GM18909 (cell line): ENCODE data around the gene PCDHGC3.
"Not testable (repeated sequence)": the region's sequence is repeated elsewhere in the genome, so short reads cannot be mapped to it uniquely, and the experiment has no call there.

Source experiments
- ATAC-seq: cut with Tn5 transposase; IDR thresholded peaks from one replicate; pipeline ENCODE4 v1.9.1; 2021; ENCODE audit warnings: mild to moderate bottlenecking; ENCODE audit not compliant: unreplicated experiment, poor library complexity

The PCDHGC3 gene

DNA sequence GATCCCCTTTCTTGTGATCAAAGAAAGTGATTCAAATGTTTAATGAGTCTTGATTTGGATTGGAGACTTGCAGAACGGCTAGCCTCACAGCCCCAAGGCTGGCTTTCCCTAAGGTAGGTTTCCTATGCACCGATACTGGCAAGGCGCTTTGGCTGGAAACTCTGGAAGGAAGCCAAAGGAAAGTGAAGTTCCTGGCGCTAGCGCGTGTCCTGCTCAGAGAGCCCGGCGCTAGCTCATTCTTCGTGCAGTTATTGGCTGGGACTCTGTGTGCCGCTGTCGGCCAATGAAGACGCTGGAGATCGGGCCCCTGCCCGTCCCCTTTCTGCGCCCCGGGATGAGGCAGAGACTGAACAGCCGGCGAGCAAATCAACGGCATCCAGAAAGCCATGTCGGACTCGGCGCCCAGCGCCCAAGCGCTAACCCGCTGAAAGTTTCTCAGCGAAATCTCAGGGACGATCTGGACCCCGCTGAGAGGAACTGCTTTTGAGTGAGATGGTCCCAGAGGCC is at the start of gene PCDHGC3:
Gene PCDHGC3 (plus strand): TSS at position 342 of the 507 bp plus-strand sequence. CDS start 151 bp downstream, at position 493.
- ATAC-seq: peak; percentile 98

DNA sequence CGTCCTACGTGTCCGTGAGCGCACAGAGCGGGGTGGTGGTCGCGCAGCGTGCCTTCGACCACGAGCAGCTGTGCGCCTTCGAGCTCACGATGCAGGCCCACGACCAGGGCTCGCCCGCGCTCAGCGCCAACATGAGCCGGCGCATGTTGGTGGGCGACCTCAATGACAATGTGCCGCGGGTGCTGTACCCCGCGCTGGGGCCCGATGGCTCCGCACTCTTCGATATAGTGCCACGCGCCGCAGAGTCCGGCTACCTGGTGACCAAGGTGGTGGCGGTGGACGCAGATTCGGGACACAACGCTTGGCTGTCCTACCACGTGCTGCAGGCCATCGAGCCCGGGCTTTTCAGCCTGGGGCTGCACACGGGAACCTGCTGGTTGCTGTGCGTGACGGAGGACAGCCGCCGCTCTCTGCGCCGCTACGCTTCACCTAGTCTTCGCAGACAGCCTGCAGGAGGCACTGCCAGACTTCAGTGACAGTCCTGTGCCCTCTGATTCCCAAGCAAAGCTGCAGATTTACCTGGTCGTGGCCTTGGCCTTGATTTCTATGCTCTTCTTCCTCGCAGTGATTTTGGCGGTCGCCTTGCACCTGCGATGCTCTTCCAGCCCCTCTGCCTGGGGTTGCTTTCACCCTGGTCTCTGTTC is 47.9 kb upstream of the PCDHGC3 start:
- no peak for ATAC-seq

DNA sequence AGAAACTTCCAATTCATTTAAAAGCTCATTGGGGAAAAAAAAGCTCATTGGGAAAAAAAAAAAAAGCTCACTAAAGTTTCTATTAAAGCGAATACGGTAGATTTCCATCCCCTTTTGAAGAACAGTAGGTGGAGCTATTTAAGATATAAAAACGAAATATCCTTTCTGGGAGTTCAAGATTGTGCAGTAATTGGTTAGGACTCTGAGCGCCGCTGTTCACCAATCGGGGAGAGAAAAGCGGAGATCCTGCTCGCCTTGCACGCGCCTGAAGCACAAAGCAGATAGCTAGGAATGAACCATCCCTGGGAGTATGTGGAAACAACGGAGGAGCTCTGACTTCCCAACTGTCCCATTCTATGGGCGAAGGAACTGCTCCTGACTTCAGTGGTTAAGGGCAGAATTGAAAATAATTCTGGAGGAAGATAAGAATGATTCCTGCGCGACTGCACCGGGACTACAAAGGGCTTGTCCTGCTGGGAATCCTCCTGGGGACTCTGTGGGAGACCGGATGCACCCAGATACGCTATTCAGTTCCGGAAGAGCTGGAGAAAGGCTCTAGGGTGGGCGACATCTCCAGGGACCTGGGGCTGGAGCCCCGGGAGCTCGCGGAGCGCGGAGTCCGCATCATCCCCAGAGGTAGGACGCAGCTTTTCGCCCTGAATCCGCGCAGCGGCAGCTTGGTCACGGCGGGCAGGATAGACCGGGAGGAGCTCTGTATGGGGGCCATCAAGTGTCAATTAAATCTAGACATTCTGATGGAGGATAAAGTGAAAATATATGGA is 45.2 kb upstream of the PCDHGC3 start, which contains the start of gene PCDHGA12:
Gene PCDHGA12 (plus strand): TSS at position 176 of the 782 bp plus-strand sequence. CDS start 253 bp downstream, at position 429.
- ATAC-seq: peak; percentile 81

DNA sequence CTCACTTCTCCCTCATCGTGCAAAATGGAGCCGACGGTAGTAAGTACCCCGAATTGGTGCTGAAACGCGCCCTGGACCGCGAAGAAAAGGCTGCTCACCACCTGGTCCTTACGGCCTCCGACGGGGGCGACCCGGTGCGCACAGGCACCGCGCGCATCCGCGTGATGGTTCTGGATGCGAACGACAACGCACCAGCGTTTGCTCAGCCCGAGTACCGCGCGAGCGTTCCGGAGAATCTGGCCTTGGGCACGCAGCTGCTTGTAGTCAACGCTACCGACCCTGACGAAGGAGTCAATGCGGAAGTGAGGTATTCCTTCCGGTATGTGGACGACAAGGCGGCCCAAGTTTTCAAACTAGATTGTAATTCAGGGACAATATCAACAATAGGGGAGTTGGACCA is 44.5 kb upstream of the PCDHGC3 start:
- ATAC-seq: no peak

DNA sequence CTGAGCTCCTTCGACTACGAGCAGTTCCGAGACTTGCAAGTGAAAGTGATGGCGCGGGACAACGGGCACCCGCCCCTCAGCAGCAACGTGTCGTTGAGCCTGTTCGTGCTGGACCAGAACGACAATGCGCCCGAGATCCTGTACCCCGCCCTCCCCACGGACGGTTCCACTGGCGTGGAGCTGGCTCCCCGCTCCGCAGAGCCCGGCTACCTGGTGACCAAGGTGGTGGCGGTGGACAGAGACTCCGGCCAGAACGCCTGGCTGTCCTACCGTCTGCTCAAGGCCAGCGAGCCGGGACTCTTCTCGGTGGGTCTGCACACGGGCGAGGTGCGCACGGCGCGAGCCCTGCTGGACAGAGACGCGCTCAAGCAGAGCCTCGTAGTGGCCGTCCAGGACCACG is 43.5 kb upstream of the PCDHGC3 start:
- not testable (repeated sequence) for ATAC-seq

DNA sequence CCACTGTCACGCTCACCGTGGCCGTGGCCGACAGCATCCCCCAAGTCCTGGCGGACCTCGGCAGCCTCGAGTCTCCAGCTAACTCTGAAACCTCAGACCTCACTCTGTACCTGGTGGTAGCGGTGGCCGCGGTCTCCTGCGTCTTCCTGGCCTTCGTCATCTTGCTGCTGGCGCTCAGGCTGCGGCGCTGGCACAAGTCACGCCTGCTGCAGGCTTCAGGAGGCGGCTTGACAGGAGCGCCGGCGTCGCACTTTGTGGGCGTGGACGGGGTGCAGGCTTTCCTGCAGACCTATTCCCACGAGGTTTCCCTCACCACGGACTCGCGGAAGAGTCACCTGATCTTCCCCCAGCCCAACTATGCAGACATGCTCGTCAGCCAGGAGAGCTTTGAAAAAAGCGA is 43.0 kb upstream of the PCDHGC3 start:
- not testable (repeated sequence) for ATAC-seq

DNA sequence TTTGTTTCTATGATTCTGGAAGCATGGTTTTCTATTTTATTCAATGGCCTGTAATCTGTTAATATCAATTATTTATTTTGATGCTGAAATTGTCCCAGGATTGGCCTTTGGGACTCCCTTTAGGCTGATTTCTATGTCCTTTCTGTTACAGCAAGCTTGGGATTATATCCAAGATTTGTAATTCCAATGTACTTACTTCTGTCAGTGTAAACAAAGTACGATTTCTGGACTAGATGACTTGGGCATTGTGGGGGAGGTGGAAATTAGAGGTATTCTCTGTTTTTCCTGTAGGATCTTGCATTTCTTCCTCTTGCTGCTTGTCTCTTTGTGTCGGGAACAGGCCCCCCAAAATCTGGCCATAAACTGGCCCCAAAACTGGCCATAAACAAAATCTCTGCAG is 41.8 kb upstream of the PCDHGC3 start:
- ATAC-seq: no peak

DNA sequence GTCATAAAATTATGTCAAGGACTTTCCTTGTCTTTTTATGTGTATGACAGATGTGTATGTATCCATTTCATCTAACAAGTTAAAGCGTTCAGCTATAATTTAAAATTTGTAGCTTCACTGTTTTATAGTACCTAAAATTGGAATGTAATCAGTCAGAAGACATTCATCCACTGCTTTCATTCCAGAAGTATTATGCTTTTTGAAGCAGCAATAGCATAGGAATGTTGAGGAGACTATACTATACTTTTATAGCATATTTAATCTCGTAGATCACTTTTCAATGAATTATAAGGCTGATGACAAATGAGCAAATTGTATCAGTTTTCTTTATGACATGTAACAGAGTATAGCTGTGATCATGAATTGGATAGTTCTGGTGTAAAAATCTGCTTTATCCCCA is 38.5 kb upstream of the PCDHGC3 start:
- ATAC-seq: no peak

DNA sequence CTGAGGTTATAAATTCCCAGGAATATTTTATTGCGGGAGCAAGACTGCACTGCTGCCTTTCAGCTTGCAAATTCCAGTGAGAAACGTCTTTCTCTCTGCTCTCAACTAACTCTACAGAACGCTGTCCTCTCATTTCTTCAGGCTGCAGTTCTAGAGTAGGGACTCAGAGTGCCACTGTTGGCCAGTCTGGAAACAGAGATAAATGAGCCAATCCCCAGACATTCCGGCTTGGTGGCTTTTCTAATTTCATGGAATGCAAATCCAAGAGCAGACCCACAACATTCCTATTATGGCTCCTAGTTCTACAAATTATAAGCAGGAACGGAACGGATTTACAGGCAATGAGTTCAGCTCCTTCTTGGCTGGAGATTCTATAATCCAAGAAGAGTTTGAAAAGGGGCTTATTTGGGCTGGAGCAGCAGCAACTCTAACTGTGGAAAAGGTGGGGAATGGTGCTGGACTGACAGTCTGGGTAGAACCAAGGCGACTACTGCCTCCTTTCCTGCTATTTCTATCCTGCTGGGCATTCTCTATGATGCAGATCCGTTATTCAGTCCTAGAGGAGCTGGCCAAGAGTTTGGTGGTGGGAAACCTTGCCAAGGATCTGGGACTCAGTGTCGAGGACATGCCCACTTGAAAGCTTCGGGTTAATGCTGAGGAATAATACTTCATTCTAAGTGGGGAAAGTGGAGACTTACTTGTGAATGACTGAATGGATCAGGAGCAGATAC is 36.2 kb upstream of the PCDHGC3 start:
- ATAC-seq: no peak

DNA sequence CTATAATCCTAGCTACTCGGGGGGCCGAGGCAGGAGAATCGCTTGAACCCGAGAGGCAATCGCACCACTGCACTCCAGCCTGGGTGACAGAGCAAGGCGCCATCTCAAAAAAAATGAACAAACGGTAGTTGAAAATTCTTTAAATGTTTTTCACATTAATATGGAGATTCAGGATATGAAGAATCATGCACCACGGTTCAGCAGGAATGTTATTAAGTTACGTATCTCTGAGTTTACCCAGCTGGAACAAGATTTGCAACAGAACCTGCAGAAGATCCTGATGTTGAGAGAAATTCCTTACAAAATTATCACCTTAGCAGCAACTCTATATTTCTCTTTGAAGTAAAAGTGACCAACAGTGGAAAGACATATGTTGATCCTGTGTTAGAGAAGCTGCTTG is 35.4 kb upstream of the PCDHGC3 start:
- ATAC-seq: no peak

DNA sequence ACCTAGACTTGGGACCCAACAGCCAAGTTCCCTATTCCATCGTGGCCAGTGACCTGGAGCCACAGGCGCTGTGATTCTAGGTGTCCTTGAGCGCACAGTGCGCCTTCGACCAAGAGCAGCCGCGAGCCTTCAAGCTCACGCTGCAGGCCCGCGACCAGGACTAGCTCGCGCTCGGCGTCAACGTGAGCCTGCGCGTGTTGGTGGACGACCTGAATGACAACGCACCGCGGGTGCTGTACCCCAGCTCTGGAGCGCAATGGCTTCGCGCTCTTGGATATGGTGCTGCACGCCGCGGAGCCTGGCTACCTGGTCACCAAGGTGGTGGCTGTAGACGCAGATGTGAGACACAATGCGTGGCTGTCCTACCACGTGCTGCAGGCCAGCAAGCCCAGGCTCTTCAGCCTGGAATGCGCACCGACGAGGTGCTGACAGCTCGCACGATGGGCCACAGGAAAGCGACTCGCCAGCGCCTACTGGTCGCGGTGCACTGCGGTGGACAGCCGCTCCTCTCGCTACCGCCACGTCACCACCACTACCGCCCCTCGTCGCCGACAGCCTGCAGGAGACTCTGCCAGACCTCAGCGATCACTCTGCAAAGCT is 34.1 kb upstream of the PCDHGC3 start:
- no peak for ATAC-seq

DNA sequence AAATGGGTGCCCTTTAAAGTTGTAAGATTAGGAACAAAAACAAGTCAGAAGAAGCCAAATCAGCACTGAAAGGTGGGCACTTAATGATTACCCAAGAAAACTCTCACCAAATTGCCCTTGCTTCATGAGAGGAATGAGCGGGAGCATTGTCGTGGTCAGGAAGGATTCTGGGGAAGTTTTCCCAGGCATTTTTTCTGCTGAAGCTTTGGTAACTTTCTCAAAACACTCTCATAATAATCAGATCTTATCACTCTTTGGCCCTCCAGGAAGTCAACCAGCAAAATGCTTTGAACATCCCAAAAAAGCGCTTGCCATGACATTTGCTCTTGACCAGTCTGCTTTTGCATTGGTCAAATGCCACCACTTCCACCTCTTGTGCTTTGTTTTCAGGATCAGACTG is 10.4 kb upstream of the PCDHGC3 start:
- no peak for ATAC-seq

DNA sequence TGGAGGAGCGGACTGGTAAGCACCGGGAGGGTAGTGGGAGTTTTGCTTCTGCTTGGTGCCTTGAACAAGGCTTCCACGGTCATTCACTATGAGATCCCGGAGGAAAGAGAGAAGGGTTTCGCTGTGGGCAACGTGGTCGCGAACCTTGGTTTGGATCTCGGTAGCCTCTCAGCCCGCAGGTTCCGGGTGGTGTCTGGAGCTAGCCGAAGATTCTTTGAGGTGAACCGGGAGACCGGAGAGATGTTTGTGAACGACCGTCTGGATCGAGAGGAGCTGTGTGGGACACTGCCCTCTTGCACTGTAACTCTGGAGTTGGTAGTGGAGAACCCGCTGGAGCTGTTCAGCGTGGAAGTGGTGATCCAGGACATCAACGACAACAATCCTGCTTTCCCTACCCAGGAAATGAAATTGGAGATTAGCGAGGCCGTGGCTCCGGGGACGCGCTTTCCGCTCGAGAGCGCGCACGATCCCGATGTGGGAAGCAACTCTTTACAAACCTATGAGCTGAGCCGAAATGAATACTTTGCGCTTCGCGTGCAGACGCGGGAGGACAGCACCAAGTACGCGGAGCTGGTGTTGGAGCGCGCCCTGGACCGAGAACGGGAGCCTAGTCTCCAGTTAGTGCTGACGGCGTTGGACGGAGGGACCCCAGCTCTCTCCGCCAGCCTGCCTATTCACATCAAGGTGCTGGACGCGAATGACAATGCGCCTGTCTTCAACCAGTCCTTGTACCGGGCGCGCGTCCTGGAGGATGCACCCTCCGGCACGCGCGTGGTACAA is 556 bp downstream of the PCDHGC3 start:
- ATAC-seq: peak; percentile 40

DNA sequence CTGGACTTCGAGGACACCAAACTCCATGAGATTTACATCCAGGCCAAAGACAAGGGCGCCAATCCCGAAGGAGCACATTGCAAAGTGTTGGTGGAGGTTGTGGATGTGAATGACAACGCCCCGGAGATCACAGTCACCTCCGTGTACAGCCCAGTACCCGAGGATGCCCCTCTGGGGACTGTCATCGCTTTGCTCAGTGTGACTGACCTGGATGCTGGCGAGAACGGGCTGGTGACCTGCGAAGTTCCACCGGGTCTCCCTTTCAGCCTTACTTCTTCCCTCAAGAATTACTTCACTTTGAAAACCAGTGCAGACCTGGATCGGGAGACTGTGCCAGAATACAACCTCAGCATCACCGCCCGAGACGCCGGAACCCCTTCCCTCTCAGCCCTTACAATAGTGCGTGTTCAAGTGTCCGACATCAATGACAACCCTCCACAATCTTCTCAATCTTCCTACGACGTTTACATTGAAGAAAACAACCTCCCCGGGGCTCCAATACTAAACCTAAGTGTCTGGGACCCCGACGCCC is 1.3 kb downstream of the PCDHGC3 start:
- ATAC-seq: no peak

DNA sequence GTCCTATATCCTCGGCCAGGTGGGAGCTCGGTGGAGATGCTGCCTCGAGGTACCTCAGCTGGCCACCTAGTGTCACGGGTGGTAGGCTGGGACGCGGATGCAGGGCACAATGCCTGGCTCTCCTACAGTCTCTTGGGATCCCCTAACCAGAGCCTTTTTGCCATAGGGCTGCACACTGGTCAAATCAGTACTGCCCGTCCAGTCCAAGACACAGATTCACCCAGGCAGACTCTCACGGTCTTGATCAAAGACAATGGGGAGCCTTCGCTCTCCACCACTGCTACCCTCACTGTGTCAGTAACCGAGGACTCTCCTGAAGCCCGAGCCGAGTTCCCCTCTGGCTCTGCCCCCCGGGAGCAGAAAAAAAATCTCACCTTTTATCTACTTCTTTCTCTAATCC is 2.0 kb downstream of the PCDHGC3 start:
- no peak for ATAC-seq

DNA sequence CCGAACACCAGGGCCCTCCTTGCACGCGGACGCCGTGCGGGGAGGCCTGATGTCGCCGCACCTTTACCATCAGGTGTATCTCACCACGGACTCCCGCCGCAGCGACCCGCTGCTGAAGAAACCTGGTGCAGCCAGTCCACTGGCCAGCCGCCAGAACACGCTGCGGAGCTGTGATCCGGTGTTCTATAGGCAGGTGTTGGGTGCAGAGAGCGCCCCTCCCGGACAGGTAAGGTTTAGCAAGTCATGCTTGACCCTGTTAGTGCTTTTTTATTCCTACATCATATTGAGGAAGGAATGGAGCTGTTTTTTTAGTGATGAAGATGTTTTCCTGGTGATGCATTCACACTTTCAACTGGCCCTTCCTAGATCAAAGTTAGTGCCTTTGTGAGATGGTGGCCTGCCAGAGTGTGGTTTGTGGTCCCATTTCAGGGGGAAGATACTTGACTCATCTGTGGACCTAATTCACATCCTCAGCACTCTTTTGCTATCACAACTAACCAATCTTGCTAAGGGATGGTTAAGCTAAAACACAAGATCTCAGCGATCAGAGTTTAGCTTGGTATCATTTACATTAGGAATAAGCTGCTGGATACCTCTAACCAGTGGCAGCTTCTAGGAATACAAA is 2.7 kb downstream of the PCDHGC3 start:
- no peak for ATAC-seq

DNA sequence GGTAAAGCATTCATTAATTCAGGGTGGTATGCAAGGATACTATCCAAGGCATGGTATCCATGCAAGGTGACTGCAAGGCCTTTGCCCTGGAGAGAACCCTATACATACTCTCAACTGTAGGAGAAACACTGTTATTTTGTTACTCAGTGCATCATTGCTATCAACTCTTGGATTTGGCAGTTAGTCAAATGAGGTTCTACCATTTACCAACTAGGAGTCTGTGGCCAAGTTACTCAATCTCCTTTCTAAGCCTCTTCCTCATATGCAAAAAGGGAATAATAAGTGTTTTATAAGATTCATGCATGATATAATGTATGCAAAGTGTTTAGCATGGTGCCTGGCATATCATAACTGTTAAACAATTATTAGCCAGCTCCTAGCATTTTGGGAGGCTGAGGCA is 4.0 kb downstream of the PCDHGC3 start:
- ATAC-seq: no peak

DNA sequence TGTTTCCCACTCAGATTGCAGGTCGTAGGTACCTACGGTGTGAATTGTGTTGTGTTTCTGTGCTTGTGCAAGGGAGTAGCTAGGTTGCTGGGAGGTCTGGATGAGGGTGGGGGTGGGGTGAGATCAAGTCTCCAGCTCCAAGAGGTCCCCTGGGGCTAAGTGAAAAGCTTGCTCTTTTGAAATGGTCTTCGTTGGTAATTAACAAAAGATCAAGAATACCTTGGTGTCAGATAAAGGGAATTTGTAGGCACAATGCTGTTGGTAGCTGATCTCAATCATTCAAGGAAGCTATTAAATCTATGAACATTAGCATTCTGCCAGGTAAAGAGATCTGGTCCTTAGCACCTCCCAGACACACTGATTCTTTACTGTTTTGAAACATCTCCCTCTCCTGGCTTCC is 8.1 kb downstream of the PCDHGC3 start:
- no peak for ATAC-seq

DNA sequence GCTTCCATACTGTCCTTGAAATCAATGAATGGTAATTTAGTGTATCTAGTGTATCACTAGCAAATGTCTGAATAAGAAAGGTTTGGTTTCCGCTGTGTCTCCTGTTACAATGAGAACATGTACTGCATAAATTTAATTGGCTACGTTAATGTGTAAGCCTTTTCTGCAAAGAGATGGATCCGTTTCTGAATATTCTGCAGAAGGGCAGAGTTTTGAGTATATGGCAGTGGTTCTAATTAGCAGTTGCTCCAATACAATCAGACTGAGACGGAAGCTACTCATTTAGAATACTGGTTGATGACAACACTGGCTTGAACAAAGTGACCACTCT is 8.5 kb downstream of the PCDHGC3 start:
- no peak for ATAC-seq
